ENCODE measurements around the gene FIZ1.

GRCh38 chr19:55623561-55623960 is 24.2 kb upstream of the FIZ1 start:
- TF ChIP-seq CREB5 (CRISPR knock-in tag; IDR thresholded peaks at IDR 0.05; ENCODE audit: low read depth) (no peak), TOX (CRISPR knock-in tag; IDR thresholded peaks at IDR 0.05; ENCODE audit: borderline replicate concordance) (no peak)

Measured in SK-N-SH treated with all-trans-retinoic acid at 6 μM for 48 hours (cell line).